HL-60/S4 treated with phorbol 12-myristate 13-acetate at 8.2 ng/mL for 4 days and 3 days (cell line): ENCODE data around the gene GOLGA1.
"Not testable (repeated sequence)": the region's sequence is repeated elsewhere in the genome, so short reads cannot be mapped to it uniquely, and the experiment has no call there.

Experiments
- in situ Hi-C: fragments of 300-500 bp; cut with MboI; formaldehyde crosslinking; loops from 2 replicates; pipeline ENCODE4 v1.15.0; 2022; ENCODE audit warnings: low sequenced_read_pairs

The GOLGA1 gene

GRCh38 chr9:124841075-124841821 is 99.6 kb downstream of the GOLGA1 start:
- in situ Hi-C loops: no loop called here

- in situ Hi-C loops: no loop called here
Measured at GRCh38 chr9:124840300-124840833, 100.5 kb downstream of the GOLGA1 start.

GRCh38 chr9:124839612-124840299 is 101.1 kb downstream of the GOLGA1 start:
- in situ Hi-C loops: no loop called here

GRCh38 chr9:124838567-124839275 is 102.2 kb downstream of the GOLGA1 start:
- in situ Hi-C loops: not testable (repeated sequence)

GRCh38 chr9:124838132-124838531 is 102.8 kb downstream of the GOLGA1 start:
- in situ Hi-C loops: not testable (repeated sequence)

- in situ Hi-C loops: no loop called here
Measured at GRCh38 chr9:124835026-124835557, 105.8 kb downstream of the GOLGA1 start.

- in situ Hi-C loops: no loop called here
Measured at GRCh38 chr9:124834591-124834990, 106.3 kb downstream of the GOLGA1 start.

- in situ Hi-C loops: no loop called here
Measured at GRCh38 chr9:124831642-124832364, 109.1 kb downstream of the GOLGA1 start.

GRCh38 chr9:124830593-124830992 is 110.3 kb downstream of the GOLGA1 start:
- in situ Hi-C loops: no loop called here

GRCh38 chr9:124829334-124829669 is 111.6 kb downstream of the GOLGA1 start:
- in situ Hi-C loops: no loop called here

GRCh38 chr9:124828489-124829333 is 112.2 kb downstream of the GOLGA1 start:
- in situ Hi-C loops: no loop called here
